ENCODE results near the gene KCNJ15. TPM values are rescaled to one million over a fixed set of nuclear protein-coding genes. Genes with fewer than 3 reads are reported as not detected.
"Not testable (repeated sequence)": the region's sequence is repeated elsewhere in the genome, so short reads cannot be mapped to it uniquely, and the experiment has no call there.

KCNJ15 gene
- total and polyA plus RNA-seq, 8 donors, result 54.1 to 103 (median 80.7) TPM

DNA sequence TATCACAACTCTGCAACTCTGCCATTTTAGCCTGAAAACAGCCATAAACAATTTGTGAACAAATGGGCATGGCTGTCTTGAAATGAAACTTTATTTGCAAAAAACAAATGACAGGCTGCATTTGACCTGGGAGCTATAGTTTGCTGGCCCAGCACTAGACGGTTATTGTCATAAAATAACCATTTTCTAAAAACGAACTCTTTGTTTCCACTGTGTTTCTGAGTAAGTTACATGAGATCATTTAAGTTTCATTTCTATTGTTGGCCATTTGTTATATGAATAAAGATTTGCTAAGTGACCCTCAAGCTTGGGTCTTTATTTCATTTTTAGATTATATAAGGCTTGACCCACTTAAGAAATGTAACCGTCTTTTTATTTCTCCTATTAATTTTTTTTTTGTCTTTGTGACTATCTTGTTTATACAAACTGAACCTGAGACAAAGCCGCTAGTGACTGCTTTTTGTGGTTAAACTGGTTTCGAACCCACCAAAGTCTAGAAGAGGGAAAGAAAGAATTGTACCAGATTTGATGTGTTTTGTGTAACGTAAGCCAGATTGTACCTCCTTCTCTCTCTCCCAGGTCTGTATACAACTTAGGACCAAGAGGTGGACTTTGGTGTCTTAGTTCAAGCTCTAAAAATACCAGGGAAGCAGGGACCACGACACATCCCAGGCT is 12.9 kb upstream of the KCNJ15 start:
- Histone ChIP-seq H3K27ac (peak overlapping the region in 1 of 2 donors; percentile 79), H3K4me1 (peaks cover 11 to 53% of the 10 kb centered on the region in 2 donors), H3K4me3 (no peak overlapping the region), H3K27me3 (no peaks in the 10 kb centered on the region), H3K9me3 (no peaks in the 10 kb centered on the region), H3K36me3 (no peaks in the 10 kb centered on the region)
- TF ChIP-seq, protein P1, sequence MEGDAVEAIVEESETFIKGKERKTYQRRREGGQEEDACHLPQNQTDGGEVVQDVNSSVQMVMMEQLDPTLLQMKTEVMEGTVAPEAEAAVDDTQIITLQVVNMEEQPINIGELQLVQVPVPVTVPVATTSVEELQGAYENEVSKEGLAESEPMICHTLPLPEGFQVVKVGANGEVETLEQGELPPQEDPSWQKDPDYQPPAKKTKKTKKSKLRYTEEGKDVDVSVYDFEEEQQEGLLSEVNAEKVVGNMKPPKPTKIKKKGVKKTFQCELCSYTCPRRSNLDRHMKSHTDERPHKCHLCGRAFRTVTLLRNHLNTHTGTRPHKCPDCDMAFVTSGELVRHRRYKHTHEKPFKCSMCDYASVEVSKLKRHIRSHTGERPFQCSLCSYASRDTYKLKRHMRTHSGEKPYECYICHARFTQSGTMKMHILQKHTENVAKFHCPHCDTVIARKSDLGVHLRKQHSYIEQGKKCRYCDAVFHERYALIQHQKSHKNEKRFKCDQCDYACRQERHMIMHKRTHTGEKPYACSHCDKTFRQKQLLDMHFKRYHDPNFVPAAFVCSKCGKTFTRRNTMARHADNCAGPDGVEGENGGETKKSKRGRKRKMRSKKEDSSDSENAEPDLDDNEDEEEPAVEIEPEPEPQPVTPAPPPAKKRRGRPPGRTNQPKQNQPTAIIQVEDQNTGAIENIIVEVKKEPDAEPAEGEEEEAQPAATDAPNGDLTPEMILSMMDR (IDR thresholded peaks at IDR 0.05), result no peak
- DNase-seq, result no peak
- intact Hi-C loops (cut with DNase I), result no loop called here
- ATAC-seq, result no peak

DNA sequence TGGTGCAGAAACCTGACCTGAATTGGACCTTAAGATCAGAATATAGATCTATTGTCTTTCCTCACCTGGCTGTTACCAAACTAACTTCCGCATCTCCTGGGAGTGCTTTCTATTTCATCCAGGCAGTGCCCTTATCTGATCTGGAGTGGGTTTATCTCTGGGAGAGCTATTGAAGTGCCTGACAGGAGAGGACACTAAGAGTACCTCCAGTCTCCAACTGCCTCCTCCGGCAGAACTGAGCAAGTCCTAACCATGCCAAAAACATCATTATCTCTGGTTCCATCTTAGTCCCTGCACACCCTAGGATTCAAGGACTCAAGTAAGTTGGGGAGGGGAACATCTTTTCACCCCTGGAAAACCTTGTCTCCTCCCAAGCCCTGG is 12.4 kb upstream of the KCNJ15 start:
- no peak overlapping the region for H3K4me3 ChIP-seq
- DNase-seq (no peak), ATAC-seq (no peak)
- intact Hi-C loops (cut with DNase I), result no loop called here
- H3K36me3 ChIP-seq, result no peaks in the 10 kb centered on the region
- H3K4me1 ChIP-seq, result peaks cover 13 to 55% of the 10 kb centered on the region in 2 donors
- peak overlapping the region in 1 of 2 donors; percentile 79 for H3K27ac ChIP-seq
- H3K9me3 ChIP-seq, result no peaks in the 10 kb centered on the region
- no peaks in the 10 kb centered on the region for H3K27me3 ChIP-seq
- TF ChIP-seq, protein P1 (IDR thresholded peaks at IDR 0.05), result no peak

DNA sequence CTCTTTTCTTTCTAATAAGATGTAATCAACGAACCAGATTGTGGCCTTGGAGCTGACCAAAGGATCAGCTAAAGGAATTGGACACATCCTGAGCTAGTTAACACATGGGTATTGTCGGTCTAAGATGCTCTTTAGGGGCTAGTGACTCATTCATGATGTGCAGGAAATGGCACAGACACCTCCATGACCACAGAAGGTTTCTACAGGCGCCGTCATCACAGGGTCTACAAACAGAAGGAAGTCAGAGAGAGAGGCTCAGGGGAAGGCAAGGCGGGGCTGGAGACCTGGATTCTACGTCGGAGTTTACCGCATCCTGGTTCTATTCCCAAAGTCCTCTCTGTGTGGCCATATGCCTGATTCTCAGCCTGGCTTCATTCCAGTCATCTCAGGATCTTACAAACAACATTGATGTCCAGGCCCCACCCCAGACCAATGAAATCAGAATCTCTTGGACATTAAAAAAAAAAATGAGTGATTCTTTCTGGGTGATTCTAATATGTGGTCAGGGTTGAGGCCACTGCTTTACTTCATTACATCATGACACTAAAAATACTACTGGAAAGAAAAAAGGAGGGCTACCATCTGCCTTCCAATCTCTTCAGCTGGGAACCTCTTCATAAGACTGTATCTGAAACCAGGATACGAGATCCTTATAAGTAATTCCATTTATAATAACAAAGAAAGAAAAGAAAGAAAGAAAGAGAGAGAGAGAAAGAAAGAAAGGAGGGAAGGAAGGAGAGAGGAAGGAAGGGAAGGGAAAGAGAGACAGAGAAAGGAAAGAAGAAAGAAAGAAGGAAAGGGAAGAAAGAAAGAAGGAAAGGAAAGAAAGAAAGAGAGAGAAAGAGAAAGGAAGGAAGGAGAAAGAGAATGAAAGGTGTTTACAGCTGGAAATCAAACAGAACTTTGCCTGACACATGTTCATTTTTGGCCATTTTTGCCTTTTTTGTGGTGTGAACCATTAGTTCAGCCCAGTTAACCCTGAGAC is 11.6 kb upstream of the KCNJ15 start:
- H3K4me1 ChIP-seq, result peaks cover 18 to 63% of the 10 kb centered on the region in 2 donors
- TF ChIP-seq, protein P1 (IDR thresholded peaks at IDR 0.05), result no peak
- ATAC-seq (no peak), DNase-seq (no peak)
- no peaks in the 10 kb centered on the region for H3K9me3 ChIP-seq
- no peak overlapping the region for H3K4me3 ChIP-seq
- peak overlapping the region in 1 of 2 donors; percentile 79 for H3K27ac ChIP-seq
- no peaks in the 10 kb centered on the region for H3K36me3 ChIP-seq
- H3K27me3 ChIP-seq, result no peaks in the 10 kb centered on the region
- intact Hi-C loops (cut with DNase I), result no loop called here

DNA sequence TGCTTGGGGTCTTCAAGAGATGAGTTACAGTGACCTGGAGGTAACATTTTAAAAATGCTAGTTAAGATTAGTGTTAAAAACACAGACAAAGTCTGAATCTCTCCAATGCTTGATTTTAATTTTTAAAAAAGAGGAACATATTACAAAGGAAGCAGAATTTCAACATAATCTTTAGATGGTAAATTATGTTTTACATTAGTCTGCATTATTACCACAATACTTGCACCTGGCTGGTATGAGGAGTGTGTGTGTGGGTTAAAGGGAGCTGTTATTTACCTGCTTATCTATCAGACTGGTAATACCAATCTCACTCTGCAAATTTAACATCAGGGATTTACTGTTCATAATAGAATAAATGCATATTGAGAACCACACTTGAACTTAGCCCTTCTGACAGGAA is 10.3 kb upstream of the KCNJ15 start:
- TF ChIP-seq, protein P1 (IDR thresholded peaks at IDR 0.05), result no peak
- DNase-seq, result no peak
- H3K9me3 ChIP-seq, result no peaks in the 10 kb centered on the region
- H3K36me3 ChIP-seq, result no peaks in the 10 kb centered on the region
- peak overlapping the region in 1 of 2 donors; percentile 79 for H3K27ac ChIP-seq
- no peaks in the 10 kb centered on the region for H3K27me3 ChIP-seq
- H3K4me1 ChIP-seq, result peaks cover 11 to 60% of the 10 kb centered on the region in 2 donors
- no peak for ATAC-seq
- no peak overlapping the region for H3K4me3 ChIP-seq
- intact Hi-C loops (cut with DNase I), result no loop called here

DNA sequence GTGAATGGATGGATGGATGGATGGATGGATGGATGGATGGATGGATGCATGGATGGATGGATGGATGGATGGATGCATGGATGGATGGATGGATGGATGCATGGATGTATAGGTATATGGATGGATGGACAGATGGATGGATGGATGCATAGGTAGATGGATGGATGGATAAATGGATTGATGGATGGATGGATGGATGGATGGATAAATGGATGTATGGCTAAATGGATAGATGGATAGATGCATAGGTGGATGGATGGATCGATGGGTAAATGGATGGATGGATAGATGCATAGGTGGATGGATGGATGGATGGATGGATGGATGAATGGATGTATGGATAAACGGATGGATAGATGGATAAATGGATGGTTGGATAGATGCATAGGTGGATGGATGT is 9.7 kb upstream of the KCNJ15 start:
- H3K27me3 ChIP-seq, H3K9me3 ChIP-seq: not testable (repeated sequence)

More for the DNA sequence above, 9.7 kb upstream of the KCNJ15 start:
- H3K36me3 ChIP-seq; DNase-seq; H3K4me3 ChIP-seq; ATAC-seq; H3K27ac ChIP-seq; intact Hi-C loops (cut with DNase I): not testable (repeated sequence)
- peaks cover 11 to 54% of the 10 kb centered on the region in 2 donors for H3K4me1 ChIP-seq

Data from left lung (tissue), 10 donors.